ENCODE results near the gene SNAI3. TPM values are rescaled to one million over a fixed set of nuclear protein-coding genes. Genes with fewer than 3 reads are reported as not detected.

The SNAI3 gene
- total RNA-seq, 1 experiment from 2014 or later: 2.2 TPM

DNA sequence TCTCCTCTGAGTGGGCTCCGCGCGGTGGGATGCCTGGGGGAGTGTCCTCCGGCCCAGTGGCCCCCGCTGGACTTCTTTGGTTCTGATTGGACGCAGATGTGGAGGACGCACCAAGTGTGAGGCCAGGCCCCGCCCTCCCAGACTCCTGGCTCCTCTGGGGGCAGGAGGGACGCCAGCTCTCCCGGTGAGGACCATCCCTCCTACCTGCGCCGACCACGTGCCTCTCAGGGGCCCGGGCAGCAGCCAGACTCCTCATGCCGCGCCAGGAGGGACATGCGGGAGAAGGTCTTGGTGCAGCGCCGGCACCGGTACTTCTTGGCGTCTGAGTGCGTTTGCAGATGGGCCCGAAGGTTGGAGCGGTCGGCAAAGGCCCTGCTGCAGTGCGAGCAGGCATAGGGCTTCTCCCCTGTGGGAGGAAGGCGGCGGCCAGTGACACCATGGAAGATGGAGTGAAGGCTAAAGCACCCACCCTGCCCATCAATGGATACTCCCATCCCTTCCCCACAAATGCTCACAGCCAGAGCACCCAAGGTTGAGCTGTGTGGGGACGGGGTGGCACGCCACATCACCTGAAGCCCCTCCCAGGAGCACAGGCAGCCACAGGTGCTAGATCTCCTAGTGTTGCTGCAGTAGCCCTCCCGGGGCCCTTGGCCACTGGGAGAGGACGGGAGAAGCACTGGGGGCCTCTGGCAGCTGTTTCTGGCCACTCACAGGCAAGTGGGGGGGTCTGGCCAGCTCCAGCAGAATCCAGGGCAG lies 7.9 kb downstream of the SNAI3 start:
- no peaks in the 10 kb centered on the region for H3K27me3 ChIP-seq (ENCODE audit: insufficient read depth, low read length)
- no peak for ATAC-seq
- POLR2A ChIA-PET: no interaction called here
- no peak overlapping the region for H2AFZ ChIP-seq (ENCODE audit: low read depth, low read length, poor library complexity, severe bottlenecking)
- no peaks in the 10 kb centered on the region for H3K36me3 ChIP-seq (ENCODE audit: control insufficient read depth in 1 of 2, insufficient read depth in 2 of 2, low read length in 2 of 2)
- RAD21 ChIA-PET (ENCODE audit: low non-redundant PET in 1 of 2, low total read pairs in 2 of 2, uncharacterized antibody in 2 of 2, unreplicated experiment in 2 of 2): no interaction called here
- H4K20me1 ChIP-seq (ENCODE audit: insufficient read depth): no peaks in the 10 kb centered on the region
- no TSS peak for BruUV-seq (replicated peaks)
- H3K4me3 ChIP-seq (replicated peaks in 1 of 2; ENCODE audit: low read depth in 1 of 2, low read length in 2 of 2): no peak overlapping the region
- CTCF ChIA-PET: no interaction called here
- intact Hi-C loops (cut with micrococcal nuclease): no loop called here
- no peak for TF ChIP-seq MAX (IDR thresholded peaks at IDR 0.05)
- no peak for TF ChIP-seq SIN3A (IDR thresholded peaks at IDR 0.05; ENCODE audit: low read depth)
- no peak for TF ChIP-seq EZH2phosphoT487 (IDR thresholded peaks at IDR 0.05; ENCODE audit: borderline replicate concordance)
- no peak for TF ChIP-seq EZH2 (IDR thresholded peaks at IDR 0.05)
- TF ChIP-seq CBX3 (IDR thresholded peaks at IDR 0.05; ENCODE audit: low read depth): no peak
- TF ChIP-seq REST (IDR thresholded peaks at IDR 0.05; ENCODE audit: low read depth): no peak
- TF ChIP-seq JUND (IDR thresholded peaks at IDR 0.05): no peak
- no peak for TF ChIP-seq ELF1 (IDR thresholded peaks at IDR 0.05; ENCODE audit: borderline replicate concordance, low read depth)
- no peak for TF ChIP-seq EGR1 (IDR thresholded peaks at IDR 0.05; ENCODE audit: low read depth)
- no peak for TF ChIP-seq RAD21 (IDR thresholded peaks at IDR 0.05; ENCODE audit: low read depth)
- TF ChIP-seq YY1 (IDR thresholded peaks at IDR 0.05; ENCODE audit: extremely low read depth, insufficient replicate concordance, low read depth, low read length): no peak
- TF ChIP-seq, protein P1, sequence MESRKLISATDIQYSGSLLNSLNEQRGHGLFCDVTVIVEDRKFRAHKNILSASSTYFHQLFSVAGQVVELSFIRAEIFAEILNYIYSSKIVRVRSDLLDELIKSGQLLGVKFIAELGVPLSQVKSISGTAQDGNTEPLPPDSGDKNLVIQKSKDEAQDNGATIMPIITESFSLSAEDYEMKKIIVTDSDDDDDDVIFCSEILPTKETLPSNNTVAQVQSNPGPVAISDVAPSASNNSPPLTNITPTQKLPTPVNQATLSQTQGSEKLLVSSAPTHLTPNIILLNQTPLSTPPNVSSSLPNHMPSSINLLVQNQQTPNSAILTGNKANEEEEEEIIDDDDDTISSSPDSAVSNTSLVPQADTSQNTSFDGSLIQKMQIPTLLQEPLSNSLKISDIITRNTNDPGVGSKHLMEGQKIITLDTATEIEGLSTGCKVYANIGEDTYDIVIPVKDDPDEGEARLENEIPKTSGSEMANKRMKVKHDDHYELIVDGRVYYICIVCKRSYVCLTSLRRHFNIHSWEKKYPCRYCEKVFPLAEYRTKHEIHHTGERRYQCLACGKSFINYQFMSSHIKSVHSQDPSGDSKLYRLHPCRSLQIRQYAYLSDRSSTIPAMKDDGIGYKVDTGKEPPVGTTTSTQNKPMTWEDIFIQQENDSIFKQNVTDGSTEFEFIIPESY (IDR thresholded peaks at IDR 0.05; ENCODE audit: extremely low read depth, insufficient replicate concordance, low read length): no peak
- no peak for TF ChIP-seq FOSL1 (IDR thresholded peaks at IDR 0.05; ENCODE audit: low read depth)
- no peak for TF ChIP-seq CEBPB (IDR thresholded peaks at IDR 0.05; ENCODE audit: low read depth)
- TF ChIP-seq TCF7L2 (IDR thresholded peaks at IDR 0.05; ENCODE audit: borderline replicate concordance, extremely low read depth, insufficient read depth, insufficient read length): no peak
- TF ChIP-seq ZNF274 (IDR thresholded peaks at IDR 0.05; ENCODE audit: low read depth, low read length): no peak
- TF ChIP-seq SP1 (IDR thresholded peaks at IDR 0.05; ENCODE audit: low read depth): no peak
- no peak for TF ChIP-seq SRF (IDR thresholded peaks at IDR 0.05; ENCODE audit: low read depth)
- no peak for TF ChIP-seq CTCF (IDR thresholded peaks at IDR 0.05 in 2 of 3, conservative IDR thresholded peaks at IDR 0.05 in 1 of 3; ENCODE audit: borderline replicate concordance in 1 of 3, insufficient read depth in 1 of 3, low read depth in 2 of 3, low read length in 2 of 3)
- H3K9ac ChIP-seq (ENCODE audit: low read length): no peak overlapping the region
- no peak for DNase-seq (ENCODE audit: low read depth, low spot score)
- no peaks in the 10 kb centered on the region for H3K79me2 ChIP-seq (ENCODE audit: insufficient read depth, low read length)
- H3K27ac ChIP-seq (ENCODE audit: low read depth, low read length): no peak overlapping the region
- H3K9me3 ChIP-seq (ENCODE audit: control insufficient read depth in 1 of 2, insufficient read depth in 1 of 2, low read depth in 1 of 2, low read length in 2 of 2): no peaks in the 10 kb centered on the region
- no peak overlapping the region for H3K4me2 ChIP-seq (ENCODE audit: low read length)
- H3K4me1 ChIP-seq (ENCODE audit: control insufficient read depth in 1 of 2, insufficient read depth in 2 of 2, low read length in 2 of 2): peaks cover 0 to 11% of the 10 kb centered on the region in 2 experiments; a peak in 2 of 4 replicates
- H3K9me2 ChIP-seq (ENCODE audit: insufficient read depth): no peaks in the 10 kb centered on the region
